Fibroblast of the aortic adventitia (primary cell): ENCODE results near the gene BEST1. TPM values are rescaled to one million over a fixed set of nuclear protein-coding genes. Genes with fewer than 3 reads are reported as not detected.

Experiments used
- DNase-seq: peaks from one replicate; pipeline ENCODE4 v3.0.0-alpha.2; 2010; ENCODE audit warnings: low read depth
- H3K4me3 ChIP-seq: 2 replicates; pipeline ENCODE4 v1.5.1; 2011; ENCODE audit warnings: low read depth, mild to moderate bottlenecking, control low read depth, low read length, moderate library complexity
- CTCF ChIP-seq: IDR thresholded peaks from 2 replicates; pipeline ENCODE4 v1.5.1; 2011; ENCODE audit warnings: mild to moderate bottlenecking, low read length, control low read depth, inconsistent platforms; ENCODE audit not compliant: insufficient read depth
- total RNA-seq: library from RNA; depleted of rRNA; stranded (reverse); fragments of >200 nt; gene quantifications from 2 replicates; pipeline ENCODE4 v1.2.3, GENCODE V29; 2012; ENCODE audit warnings: low replicate concordance

Gene BEST1
- total RNA-seq, 1 donor, result 3.1 TPM

DNA sequence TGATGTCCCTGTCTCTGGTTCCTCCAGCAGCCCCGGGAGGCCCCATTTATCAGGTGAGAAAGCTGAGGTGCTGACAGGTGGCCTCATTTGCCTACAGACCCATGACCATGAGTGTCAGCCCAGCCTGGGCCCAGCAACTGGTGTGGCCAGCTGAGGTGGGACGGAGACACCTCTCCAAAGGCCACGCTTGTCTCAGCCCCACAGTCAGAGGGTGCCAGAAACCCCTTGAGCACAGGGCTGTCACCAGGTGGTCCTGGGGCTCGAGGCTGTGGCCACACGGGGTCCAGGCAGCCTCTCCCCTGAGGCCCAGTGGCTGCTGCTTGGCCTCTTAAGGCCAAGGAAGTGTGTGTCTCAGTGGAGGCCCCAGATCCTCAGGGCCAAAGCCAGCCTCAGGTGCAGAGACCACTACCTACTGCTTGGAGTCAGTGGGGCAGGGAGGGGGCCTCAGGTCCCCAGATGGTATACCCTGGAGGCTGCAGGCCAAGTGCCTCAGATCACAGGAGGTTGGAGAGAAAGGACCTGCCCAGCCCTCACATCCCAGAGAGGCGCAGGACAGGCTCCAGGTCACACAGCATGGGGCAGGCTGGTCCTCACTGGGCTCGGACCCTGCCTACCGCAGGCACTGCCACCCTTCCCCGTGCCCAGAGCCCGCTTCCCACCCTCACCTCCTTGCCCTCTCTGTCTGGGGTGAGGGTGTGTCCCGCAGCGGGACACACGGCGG, 44.2 kb upstream of the BEST1 start:
- DNase-seq, result no peak
- no peak for TF ChIP-seq CTCF

DNA sequence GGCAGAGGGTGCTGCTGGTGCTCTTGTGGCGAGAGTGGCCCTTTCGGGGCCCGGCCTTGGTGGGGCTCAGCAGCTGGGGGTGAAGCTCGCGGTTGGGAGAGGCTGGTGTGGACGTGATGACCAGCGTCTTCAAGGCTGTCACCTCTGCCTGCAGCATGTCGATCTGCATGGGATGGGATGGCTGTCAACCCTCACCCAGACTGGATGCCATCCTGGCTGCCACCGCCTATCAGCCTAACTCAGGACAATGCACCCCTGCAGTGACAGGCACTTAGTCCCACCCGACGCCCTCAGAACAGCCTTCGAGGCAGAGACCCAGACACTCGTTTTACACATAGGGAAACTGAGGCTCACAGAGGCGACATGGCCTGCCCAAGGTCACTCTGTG, 43.6 kb upstream of the BEST1 start:
- no peak for DNase-seq
- TF ChIP-seq CTCF, result no peak
- H3K4me3 ChIP-seq, result no peak overlapping the region

More for the DNA sequence above, 44.2 kb upstream of the BEST1 start:
- H3K4me3 ChIP-seq, result no peak overlapping the region

- TF ChIP-seq CTCF, result no peak
- DNase-seq, result no peak
- H3K4me3 ChIP-seq, result no peak overlapping the region
These were observed 42.9 kb upstream of the BEST1 start for GRCh38 chr11:61907282-61907681.

GRCh38 chr11:61907871-61908729, 42.1 kb upstream of the BEST1 start:
- no peak overlapping the region for H3K4me3 ChIP-seq
- no peak for DNase-seq
- no peak for TF ChIP-seq CTCF

DNA sequence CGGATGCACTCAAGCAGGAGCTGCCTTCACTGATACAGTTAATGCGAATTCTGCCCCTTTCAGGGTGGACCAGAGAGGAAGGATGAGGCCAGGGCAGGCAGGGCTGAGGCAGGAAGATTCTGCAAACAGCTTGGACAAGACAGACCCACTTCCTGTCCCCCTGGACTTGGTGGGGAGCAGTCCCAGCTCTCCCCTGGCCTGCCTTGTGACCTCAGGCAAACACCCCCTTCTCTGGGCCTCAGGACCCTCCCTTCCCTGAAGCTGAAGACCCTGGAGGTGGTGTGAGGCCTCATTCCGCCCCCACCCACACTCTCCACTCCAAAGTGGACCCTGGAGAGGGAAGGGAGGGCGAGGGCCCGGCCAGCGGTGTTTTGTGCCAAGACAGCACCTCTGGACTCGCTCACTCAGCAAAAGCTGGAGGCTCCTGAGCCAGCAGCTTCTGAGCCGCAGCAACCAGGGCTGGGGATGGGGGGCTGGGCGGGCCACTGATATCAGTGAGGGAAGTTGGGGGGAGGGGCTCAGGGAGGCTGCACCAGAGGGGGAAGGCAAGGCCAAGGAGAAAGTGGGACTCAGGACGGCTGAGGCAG, 41.3 kb upstream of the BEST1 start:
- TF ChIP-seq CTCF, result no peak
- no peak overlapping the region for H3K4me3 ChIP-seq
- no peak for DNase-seq

DNA sequence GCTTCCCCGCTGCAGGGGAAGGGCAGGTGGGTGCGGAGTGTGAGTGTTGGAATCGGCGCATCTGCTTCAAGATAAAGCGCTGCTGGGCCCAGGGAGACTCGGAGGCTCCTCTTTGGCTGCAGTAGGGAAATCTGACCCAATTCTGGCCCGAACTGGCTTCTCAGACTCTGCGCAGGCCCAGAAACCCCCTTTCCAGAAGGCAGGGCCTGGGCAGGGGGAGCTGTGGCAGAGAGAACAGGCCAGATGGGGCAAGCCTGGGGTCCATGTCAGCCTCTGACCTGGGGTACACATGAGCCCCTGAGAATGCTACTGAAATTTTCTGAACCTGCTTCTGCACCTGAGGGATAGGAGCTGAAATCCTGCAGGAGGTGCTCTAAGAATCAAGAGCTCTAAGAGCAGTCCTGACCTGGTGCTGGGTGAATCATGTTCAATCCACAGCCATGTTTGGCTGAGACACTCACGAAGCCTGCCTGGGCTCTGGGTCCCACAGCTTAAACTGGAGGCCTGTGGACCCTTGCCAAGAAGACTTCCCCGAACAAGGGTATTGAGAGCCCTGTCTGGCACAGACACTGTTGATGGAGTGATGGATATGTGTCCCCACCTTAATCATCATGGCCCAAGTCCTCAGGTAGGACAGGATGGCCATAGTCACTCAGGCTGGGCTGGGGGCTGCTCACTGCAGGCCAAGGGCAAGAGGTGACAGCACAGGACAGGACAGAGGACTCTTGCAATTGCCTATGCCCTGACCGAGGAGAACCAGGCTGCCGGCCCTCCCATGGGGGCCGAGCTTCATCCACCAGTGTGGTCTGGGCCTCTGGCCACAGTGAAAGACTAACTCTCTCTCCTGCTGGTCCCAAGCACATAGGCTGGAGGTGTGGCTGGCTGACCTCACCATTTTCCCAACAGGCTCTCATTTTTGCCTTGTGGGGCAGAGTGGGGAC, 39.7 kb upstream of the BEST1 start:
- peak; percentile 31 for DNase-seq
- H3K4me3 ChIP-seq, result no peak overlapping the region
- TF ChIP-seq CTCF, result no peak
